ENCODE data around the gene CACNA1D. TPM values are rescaled to one million over a fixed set of nuclear protein-coding genes. Genes with fewer than 3 reads are reported as not detected.

Gene CACNA1D
- total RNA-seq, 1 donor from 2014 or later: 1.1 TPM

- H3K4me3 Mint-ChIP-seq: no peak overlapping the region
- no peak for DNase-seq (ENCODE audit: low read depth, low spot score)
- peaks cover 2% of the 10 kb centered on the region for H3K27me3 Mint-ChIP-seq (ENCODE audit: low read depth)
- no peak overlapping the region for H3K27ac Mint-ChIP-seq (ENCODE audit: unreplicated experiment)
- H3K9me3 Mint-ChIP-seq: no peaks in the 10 kb centered on the region
- no peak for TF ChIP-seq CTCF (conservative IDR thresholded peaks at IDR 0.05)
- H3K36me3 Mint-ChIP-seq (ENCODE audit: low read depth): no peaks in the 10 kb centered on the region
- H3K4me1 Mint-ChIP-seq: no peaks in the 10 kb centered on the region
These were observed 234.7 kb downstream of the CACNA1D start for GRCh38 chr3:53729159-53729558.

- no peak overlapping the region for H3K27ac Mint-ChIP-seq (ENCODE audit: unreplicated experiment)
- TF ChIP-seq CTCF (conservative IDR thresholded peaks at IDR 0.05): no peak
- H3K36me3 Mint-ChIP-seq (ENCODE audit: low read depth): no peaks in the 10 kb centered on the region
- H3K27me3 Mint-ChIP-seq (ENCODE audit: low read depth): peaks cover 2% of the 10 kb centered on the region
- no peak overlapping the region for H3K4me3 Mint-ChIP-seq
- no peak for DNase-seq (ENCODE audit: low read depth, low spot score)
- H3K4me1 Mint-ChIP-seq: no peaks in the 10 kb centered on the region
- no peaks in the 10 kb centered on the region for H3K9me3 Mint-ChIP-seq
These were observed 235.2 kb downstream of the CACNA1D start for GRCh38 chr3:53729618-53730017.

GRCh38 chr3:53730576-53730975 is 236.2 kb downstream of the CACNA1D start:
- DNase-seq (ENCODE audit: low read depth, low spot score): no peak
- peaks cover 2% of the 10 kb centered on the region for H3K27me3 Mint-ChIP-seq (ENCODE audit: low read depth)
- no peaks in the 10 kb centered on the region for H3K4me1 Mint-ChIP-seq
- H3K4me3 Mint-ChIP-seq: no peak overlapping the region
- H3K9me3 Mint-ChIP-seq: no peaks in the 10 kb centered on the region
- H3K36me3 Mint-ChIP-seq (ENCODE audit: low read depth): no peaks in the 10 kb centered on the region
- no peak overlapping the region for H3K27ac Mint-ChIP-seq (ENCODE audit: unreplicated experiment)
- TF ChIP-seq CTCF (conservative IDR thresholded peaks at IDR 0.05): no peak

- Mint-ChIP-seq H3K9me3 (no peaks in the 10 kb centered on the region), H3K27ac (ENCODE audit: unreplicated experiment) (no peak overlapping the region), H3K4me3 (no peak overlapping the region), H3K36me3 (ENCODE audit: low read depth) (no peaks in the 10 kb centered on the region), H3K27me3 (ENCODE audit: low read depth) (peaks cover 3% of the 10 kb centered on the region), H3K4me1 (no peaks in the 10 kb centered on the region)
- no peak for DNase-seq (ENCODE audit: low read depth, low spot score)
- no peak for TF ChIP-seq CTCF (conservative IDR thresholded peaks at IDR 0.05)
These were observed 237.7 kb downstream of the CACNA1D start for GRCh38 chr3:53731934-53732624.

GRCh38 chr3:53733446-53733845 is 239.0 kb downstream of the CACNA1D start:
- no peak for DNase-seq (ENCODE audit: low read depth, low spot score)
- Mint-ChIP-seq H3K9me3 (no peaks in the 10 kb centered on the region), H3K36me3 (ENCODE audit: low read depth) (no peaks in the 10 kb centered on the region)

More at GRCh38 chr3:53733446-53733845, 239.0 kb downstream of the CACNA1D start:
- H3K27ac Mint-ChIP-seq (ENCODE audit: unreplicated experiment): no peak overlapping the region
- H3K4me1 Mint-ChIP-seq: no peaks in the 10 kb centered on the region
- no peak for TF ChIP-seq CTCF (conservative IDR thresholded peaks at IDR 0.05)
- no peak overlapping the region for H3K4me3 Mint-ChIP-seq
- H3K27me3 Mint-ChIP-seq (ENCODE audit: low read depth): peaks cover 3% of the 10 kb centered on the region

Data from neural crest cell (in vitro differentiated cells).